SK-N-SH (cell line): Measurements from ENCODE around the gene TMPRSS13. TPM values are rescaled to one million over a fixed set of nuclear protein-coding genes. Genes with fewer than 3 reads are reported as not detected.

Experiments used
- CTCF ChIA-PET: fragments of 300-600, 350-600 bp; formaldehyde crosslinking; extraction: SDS; loops from one replicate; lab custom pipeline; 2021; lab: Yijun Ruan, JAX
- POLR2A ChIA-PET: fragments of 350-600 bp; sonication (Branson Sonifier 250); formaldehyde crosslinking; extraction: SDS; loops from one replicate; lab custom pipeline; 2020; ENCODE audit warnings: antibody characterized with exemption, inconsistent platforms; lab: Yijun Ruan, JAX
- DNase-seq: peaks from one replicate; pipeline ENCODE4 v3.0.0; 2012
- H2AFZ ChIP-seq: fragments of 200-600 bp; sonication (generic); 2 replicates; pipeline ENCODE4 v1.8.1; 2016; ENCODE audit warnings: antibody characterized with exemption, mild to moderate bottlenecking, low read depth
- H3F3A ChIP-seq: fragments of 200-600 bp; sonication (generic); replicated peaks from 2 replicates; pipeline ENCODE3; 2016; ENCODE audit warnings: antibody characterized with exemption, mild to moderate bottlenecking; ENCODE audit not compliant: insufficient read depth
- H3K27ac ChIP-seq, 2 experiments: fragments of 200-500 bp in 1 of 2; fragments of 200-600 bp in 1 of 2; sonication (Bioruptor generic) in 1 of 2; sonication (generic), shearing (Covaris generic) in 1 of 2; 2 replicates each; pipeline versions ENCODE4 v1.5.1 to v1.6.1; 2014 to 2016; ENCODE audit warnings: low read depth in 2 of 2, inconsistent platforms in 1 of 2, low read length in 1 of 2, mild to moderate bottlenecking in 1 of 2, mixed read lengths in 1 of 2
- H3K27me3 ChIP-seq: fragments of 200-600 bp; sonication (generic), shearing (Covaris generic); 2 replicates; pipeline ENCODE4 v1.6.1; 2016; ENCODE audit warnings: mixed run types; ENCODE audit not compliant: insufficient read depth
- H3K36me3 ChIP-seq, 2 experiments: fragments of 200-500 bp in 1 of 2; fragments of 200-600 bp in 1 of 2; sonication (Bioruptor generic) in 1 of 2; sonication (generic) in 1 of 2; replicated peaks in 1 of 2; 2 replicates each; pipeline versions ENCODE3 to v1.5.1; 2014 to 2016; ENCODE audit warnings: low read length in 1 of 2, mild to moderate bottlenecking in 1 of 2; ENCODE audit not compliant: insufficient read depth in 2 of 2, control insufficient read depth in 1 of 2
- H3K4me1 ChIP-seq, 2 experiments: fragments of 200-500 bp in 1 of 2; fragments of 200-600 bp in 1 of 2; sonication (Bioruptor generic) in 1 of 2; sonication (generic), shearing (Covaris generic) in 1 of 2; 2 replicates each; pipeline versions ENCODE4 v1.5.1 to v1.6.1; 2014 to 2016; ENCODE audit warnings: low read depth in 1 of 2, low read length in 1 of 2, mixed run types in 1 of 2; ENCODE audit not compliant: insufficient read depth in 2 of 2, control insufficient read depth in 1 of 2
- H3K4me2 ChIP-seq: fragments of 200-600 bp; sonication (generic), shearing (Covaris generic); 2 replicates; pipeline ENCODE4 v1.6.1; 2017; ENCODE audit warnings: mixed run types
- H3K4me3 ChIP-seq, 2 experiments: fragments of 200-500 bp in 1 of 2; fragments of 200-600 bp in 1 of 2; sonication (Bioruptor generic) in 1 of 2; sonication (generic), shearing (Covaris generic) in 1 of 2; 2 replicates each; pipeline versions ENCODE4 v1.5.1 to v1.8.1; 2014 to 2016; ENCODE audit warnings: low read depth in 2 of 2, inconsistent platforms in 1 of 2, low read length in 1 of 2, mild to moderate bottlenecking in 1 of 2, mixed read lengths in 1 of 2, moderate library complexity in 1 of 2
- H3K79me2 ChIP-seq: fragments of 200-600 bp; sonication (generic); 2 replicates; pipeline ENCODE4 v1.8.1; 2017; ENCODE audit warnings: mild to moderate bottlenecking; ENCODE audit not compliant: insufficient read depth
- H3K9ac ChIP-seq: fragments of 200-600 bp; sonication (generic); 2 replicates; pipeline ENCODE4 v1.6.1; 2017; ENCODE audit warnings: mixed run types
- H3K9me2 ChIP-seq: fragments of 200-600 bp; sonication (generic); 2 replicates; pipeline ENCODE4 v1.6.1; 2017; ENCODE audit warnings: mixed run types
- H3K9me3 ChIP-seq: fragments of 200-600 bp; sonication (generic); 2 replicates; pipeline ENCODE4 v1.6.1; 2017; ENCODE audit warnings: mixed run types, mild to moderate bottlenecking, moderate library complexity
- H4K20me1 ChIP-seq: fragments of 200-600 bp; sonication (generic); 2 replicates; pipeline ENCODE4 v1.6.1; 2017; ENCODE audit warnings: mild to moderate bottlenecking, mixed run types; ENCODE audit not compliant: insufficient read depth
- ELF1 ChIP-seq: IDR thresholded peaks from 2 replicates; pipeline ENCODE4 v1.4.0; 2012
- GATA2 ChIP-seq: sonication (generic); formaldehyde crosslinking; IDR thresholded peaks from 2 replicates; pipeline ENCODE4 v1.5.0; 2020; ENCODE audit warnings: mild to moderate bottlenecking, missing genetic modification reagents
- NFIC ChIP-seq: IDR thresholded peaks from 2 replicates; pipeline ENCODE4 v1.4.0; 2012; ENCODE audit warnings: borderline replicate concordance
- RAD21 ChIP-seq: IDR thresholded peaks from 2 replicates; pipeline ENCODE4 v1.6.1; 2012; ENCODE audit warnings: mild to moderate bottlenecking, low read length
- RCOR1 ChIP-seq: fragments of 150-350 bp; IDR thresholded peaks from 2 replicates; pipeline ENCODE4 v1.6.1; 2017; ENCODE audit warnings: antibody characterized with exemption, low read length
- RFX5 ChIP-seq: IDR thresholded peaks from 2 replicates; pipeline ENCODE4 v1.6.1; 2012; ENCODE audit warnings: mild to moderate bottlenecking, improper control_type of control experiment, low read length
- SMC3 ChIP-seq: IDR thresholded peaks from 2 replicates; pipeline ENCODE4 v1.6.1; 2012; ENCODE audit warnings: low read depth, low read length, improper control_type of control experiment
- YY1 ChIP-seq: IDR thresholded peaks from 2 replicates; pipeline ENCODE4 v1.4.0; 2012; ENCODE audit warnings: low read depth, mild to moderate bottlenecking
- WGBS: methylation state at CpG from one replicate; pipeline ENCODE4 v1.1.6; 2017; ENCODE audit warnings: low lambda C conversion rate; 5-methylcytosine and 5-hydroxymethylcytosine counted together
- polyA plus RNA-seq, 3 experiments: library from polyadenylated mRNA; depleted of rRNA; stranded (reverse); fragments of >200 nt; gene quantifications; 2 replicates each; pipeline ENCODE4 v1.2.3, GENCODE V29; 2012
- TF ChIP-seq, protein P1 (sequence below): fragments of 150-350 bp; IDR thresholded peaks from 2 replicates; pipeline ENCODE4 v1.6.1; 2017; ENCODE audit warnings: antibody characterized with exemption, low read length, low read depth, borderline replicate concordance
- TF ChIP-seq, protein P2 (sequence below): fragments of 200-600 bp; sonication (generic); IDR thresholded peaks from 2 replicates; pipeline ENCODE4 v1.6.1; 2017; ENCODE audit warnings: antibody characterized with exemption, mild to moderate bottlenecking, moderate library complexity
- TF ChIP-seq, protein P3 (sequence below): fragments of 150-350 bp; IDR thresholded peaks from 2 replicates; pipeline ENCODE4 v1.6.1; 2016; ENCODE audit warnings: mild to moderate bottlenecking, low read depth, low read length

The TMPRSS13 gene
- polyA plus RNA-seq, 1 of the 3 experiments (the other 2 are of a cell fraction): not detected

DNA sequence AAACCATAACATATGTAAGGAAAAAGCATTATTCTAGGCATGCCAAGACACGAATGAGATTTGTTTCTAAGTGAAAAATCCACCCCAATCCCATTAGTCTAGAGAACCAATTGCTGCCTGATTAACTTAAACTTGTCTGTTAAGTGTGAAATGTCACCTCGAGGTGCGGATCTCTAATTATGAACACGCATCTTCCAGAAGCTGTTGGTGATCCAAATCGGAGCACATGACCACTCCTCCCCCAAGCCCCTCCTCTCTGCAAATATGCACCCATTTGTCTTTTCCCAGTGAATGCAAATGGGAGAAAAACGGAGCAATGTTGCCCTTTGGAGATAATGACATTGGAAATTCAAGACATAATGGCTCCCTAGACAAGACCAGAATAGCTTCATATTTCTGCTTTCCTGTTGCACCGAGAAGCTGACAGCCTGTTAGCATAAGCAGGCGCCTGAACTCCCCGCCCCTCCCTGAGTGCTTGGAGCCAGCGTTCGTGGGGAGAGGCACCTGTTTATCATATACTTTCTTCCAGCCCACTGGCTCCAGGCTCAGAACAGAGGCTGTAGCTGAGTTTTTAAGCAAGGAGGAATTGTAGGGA, 46.8 kb downstream of the TMPRSS13 start:
- no peak overlapping the region for H2AFZ ChIP-seq
- peaks cover 0 to 18% of the 10 kb centered on the region in 2 experiments; a peak in 1 of 4 replicates for H3K4me1 ChIP-seq
- H3K4me2 ChIP-seq: no peak overlapping the region
- 30% methylated on average over 11 of the region's 11 CpGs for WGBS
- H4K20me1 ChIP-seq: no peaks in the 10 kb centered on the region
- POLR2A ChIA-PET: no interaction called here
- H3K9ac ChIP-seq: no peak overlapping the region
- CTCF ChIA-PET: interaction anchor here (1.0 to 2.0 kb wide), 5 partner anchors 12 to 71 kb away, joined by 3 to 9 read pairs (median 4); no protein-coding TSS in a partner anchor
- H3K27ac ChIP-seq: no peak overlapping the region
- peaks cover 2% of the 10 kb centered on the region; the same call in 1 of the 2 replicates for H3K27me3 ChIP-seq
- H3K79me2 ChIP-seq: no peaks in the 10 kb centered on the region
- H3K9me3 ChIP-seq: no peaks in the 10 kb centered on the region
- H3K9me2 ChIP-seq: no peaks in the 10 kb centered on the region
- no peak for DNase-seq
- no peak overlapping the region for H3K4me3 ChIP-seq
- no peaks in the 10 kb centered on the region for H3F3A ChIP-seq
- TF ChIP-seq RCOR1: no peak
- TF ChIP-seq GATA2: no peak
- TF ChIP-seq, protein P1, sequence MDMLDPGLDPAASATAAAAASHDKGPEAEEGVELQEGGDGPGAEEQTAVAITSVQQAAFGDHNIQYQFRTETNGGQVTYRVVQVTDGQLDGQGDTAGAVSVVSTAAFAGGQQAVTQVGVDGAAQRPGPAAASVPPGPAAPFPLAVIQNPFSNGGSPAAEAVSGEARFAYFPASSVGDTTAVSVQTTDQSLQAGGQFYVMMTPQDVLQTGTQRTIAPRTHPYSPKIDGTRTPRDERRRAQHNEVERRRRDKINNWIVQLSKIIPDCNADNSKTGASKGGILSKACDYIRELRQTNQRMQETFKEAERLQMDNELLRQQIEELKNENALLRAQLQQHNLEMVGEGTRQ: no peak
- TF ChIP-seq NFIC: no peak
- TF ChIP-seq, protein P2, sequence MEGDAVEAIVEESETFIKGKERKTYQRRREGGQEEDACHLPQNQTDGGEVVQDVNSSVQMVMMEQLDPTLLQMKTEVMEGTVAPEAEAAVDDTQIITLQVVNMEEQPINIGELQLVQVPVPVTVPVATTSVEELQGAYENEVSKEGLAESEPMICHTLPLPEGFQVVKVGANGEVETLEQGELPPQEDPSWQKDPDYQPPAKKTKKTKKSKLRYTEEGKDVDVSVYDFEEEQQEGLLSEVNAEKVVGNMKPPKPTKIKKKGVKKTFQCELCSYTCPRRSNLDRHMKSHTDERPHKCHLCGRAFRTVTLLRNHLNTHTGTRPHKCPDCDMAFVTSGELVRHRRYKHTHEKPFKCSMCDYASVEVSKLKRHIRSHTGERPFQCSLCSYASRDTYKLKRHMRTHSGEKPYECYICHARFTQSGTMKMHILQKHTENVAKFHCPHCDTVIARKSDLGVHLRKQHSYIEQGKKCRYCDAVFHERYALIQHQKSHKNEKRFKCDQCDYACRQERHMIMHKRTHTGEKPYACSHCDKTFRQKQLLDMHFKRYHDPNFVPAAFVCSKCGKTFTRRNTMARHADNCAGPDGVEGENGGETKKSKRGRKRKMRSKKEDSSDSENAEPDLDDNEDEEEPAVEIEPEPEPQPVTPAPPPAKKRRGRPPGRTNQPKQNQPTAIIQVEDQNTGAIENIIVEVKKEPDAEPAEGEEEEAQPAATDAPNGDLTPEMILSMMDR: no peak
- no peak for TF ChIP-seq ELF1
- no peak for TF ChIP-seq RAD21
- no peak for TF ChIP-seq YY1
- TF ChIP-seq, all 33 proteins: peak for 0
- no peaks in the 10 kb centered on the region for H3K36me3 ChIP-seq

DNA sequence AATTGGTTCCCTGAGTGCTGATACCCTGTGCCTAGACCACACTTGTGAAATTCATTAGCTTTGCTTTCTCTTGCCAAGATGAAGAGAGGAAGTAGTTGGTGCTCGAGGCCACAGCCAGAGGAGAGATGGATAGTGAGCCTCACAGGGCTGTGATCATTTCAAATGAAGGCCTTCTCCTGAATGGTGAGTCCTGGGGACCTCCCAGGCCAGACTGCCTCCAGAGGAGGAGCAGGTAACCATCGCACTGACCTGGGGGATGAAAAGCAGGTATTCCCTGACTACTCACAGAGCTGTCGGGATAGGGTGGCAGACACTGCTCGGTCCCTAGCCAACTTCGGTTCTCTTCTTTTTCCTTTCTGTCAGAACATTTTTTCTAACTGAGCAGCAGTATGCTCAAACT, 48.0 kb downstream of the TMPRSS13 start:
- Histone ChIP-seq H3K36me3 (no peaks in the 10 kb centered on the region), H3K27me3 (peaks cover 10% of the 10 kb centered on the region), H3K27ac (no peak overlapping the region), H2AFZ (no peak overlapping the region), H3K9me3 (no peaks in the 10 kb centered on the region), H3K9me2 (no peaks in the 10 kb centered on the region), H3F3A (no peaks in the 10 kb centered on the region), H3K9ac (no peak overlapping the region), H3K79me2 (no peaks in the 10 kb centered on the region), H3K4me1 (peaks cover 0 to 23% of the 10 kb centered on the region in 2 experiments; a peak in 1 of 4 replicates), H3K4me2 (no peak overlapping the region), H4K20me1 (no peaks in the 10 kb centered on the region), H3K4me3 (no peak overlapping the region)
- TF ChIP-seq, protein P3, sequence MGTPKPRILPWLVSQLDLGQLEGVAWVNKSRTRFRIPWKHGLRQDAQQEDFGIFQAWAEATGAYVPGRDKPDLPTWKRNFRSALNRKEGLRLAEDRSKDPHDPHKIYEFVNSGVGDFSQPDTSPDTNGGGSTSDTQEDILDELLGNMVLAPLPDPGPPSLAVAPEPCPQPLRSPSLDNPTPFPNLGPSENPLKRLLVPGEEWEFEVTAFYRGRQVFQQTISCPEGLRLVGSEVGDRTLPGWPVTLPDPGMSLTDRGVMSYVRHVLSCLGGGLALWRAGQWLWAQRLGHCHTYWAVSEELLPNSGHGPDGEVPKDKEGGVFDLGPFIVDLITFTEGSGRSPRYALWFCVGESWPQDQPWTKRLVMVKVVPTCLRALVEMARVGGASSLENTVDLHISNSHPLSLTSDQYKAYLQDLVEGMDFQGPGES: no peak
- TF ChIP-seq RFX5: no peak
- no peak for TF ChIP-seq SMC3
- POLR2A ChIA-PET: no interaction called here
- DNase-seq: no peak
- 58% methylated on average over 5 of the region's 5 CpGs for WGBS
- CTCF ChIA-PET: interaction anchor here (0.6 kb wide), 1 partner anchor 510 kb away, joined by 3 read pairs; no protein-coding TSS in a partner anchor
